Measurements from ENCODE around the gene UBE2K. TPM values are rescaled to one million over a fixed set of nuclear protein-coding genes. Genes with fewer than 3 reads are reported as not detected.

The UBE2K gene
- total RNA-seq, 1 experiment from 2014 or later, result 126 TPM

GRCh38 chr4:39741401-39741800 lies 43.5 kb downstream of the UBE2K start:
- no peak overlapping the region for H3K4me2 ChIP-seq (ENCODE audit: low read length)
- ChIA-PET RAD21 (ENCODE audit: low non-redundant PET in 1 of 2, low total read pairs in 2 of 2, uncharacterized antibody in 2 of 2, unreplicated experiment in 2 of 2) (no interaction called here), POLR2A (no interaction called here), CTCF (no interaction called here)
- no peaks in the 10 kb centered on the region for H3K9me3 ChIP-seq (ENCODE audit: control insufficient read depth in 1 of 2, insufficient read depth in 1 of 2, low read depth in 1 of 2, low read length in 2 of 2)
- BruUV-seq (replicated peaks), result no TSS peak
- peaks cover 2 to 4% of the 10 kb centered on the region in 2 experiments; a peak in 3 of 4 replicates for H3K36me3 ChIP-seq (ENCODE audit: control insufficient read depth in 1 of 2, insufficient read depth in 2 of 2, low read length in 2 of 2)
- no peak overlapping the region for H2AFZ ChIP-seq (ENCODE audit: low read depth, low read length, poor library complexity, severe bottlenecking)
- peaks cover 92% of the 10 kb centered on the region for H3K79me2 ChIP-seq (ENCODE audit: insufficient read depth, low read length)
- no peak for DNase-seq (ENCODE audit: low read depth, low spot score)
- H3K27ac ChIP-seq (ENCODE audit: low read depth, low read length), result no peak overlapping the region
- peaks cover 18% of the 10 kb centered on the region for H4K20me1 ChIP-seq (ENCODE audit: insufficient read depth)
- H3K9ac ChIP-seq (ENCODE audit: low read length), result no peak overlapping the region
- intact Hi-C loops (cut with micrococcal nuclease), result no loop called here
- no peaks in the 10 kb centered on the region for H3K27me3 ChIP-seq (ENCODE audit: insufficient read depth, low read length)
- no peaks in the 10 kb centered on the region for H3K4me1 ChIP-seq (ENCODE audit: control insufficient read depth in 1 of 2, insufficient read depth in 2 of 2, low read length in 2 of 2)
- H3K9me2 ChIP-seq (ENCODE audit: insufficient read depth), result no peaks in the 10 kb centered on the region
- ATAC-seq, result no peak
- H3K4me3 ChIP-seq (replicated peaks in 1 of 2; ENCODE audit: low read depth in 1 of 2, low read length in 2 of 2), result no peak overlapping the region
- no peak for TF ChIP-seq SP1 (IDR thresholded peaks at IDR 0.05; ENCODE audit: low read depth)
- no peak for TF ChIP-seq CTCF (IDR thresholded peaks at IDR 0.05 in 2 of 3, conservative IDR thresholded peaks at IDR 0.05 in 1 of 3; ENCODE audit: borderline replicate concordance in 1 of 3, insufficient read depth in 1 of 3, low read depth in 2 of 3, low read length in 2 of 3)
- no peak for TF ChIP-seq CEBPB (IDR thresholded peaks at IDR 0.05; ENCODE audit: low read depth)
- no peak for TF ChIP-seq FOSL1 (IDR thresholded peaks at IDR 0.05; ENCODE audit: low read depth)
- no peak for TF ChIP-seq ZFX (IDR thresholded peaks at IDR 0.05)
- no peak for TF ChIP-seq POLR2A (IDR thresholded peaks at IDR 0.05; ENCODE audit: borderline replicate concordance, extremely low read depth, insufficient read depth, insufficient read length)
- TF ChIP-seq ATF3 (IDR thresholded peaks at IDR 0.05), result no peak
- TF ChIP-seq CBX3 (IDR thresholded peaks at IDR 0.05; ENCODE audit: low read depth), result no peak
- no peak for TF ChIP-seq REST (IDR thresholded peaks at IDR 0.05; ENCODE audit: low read depth)
